ENCODE measurements around the gene SEC22A.

DNA sequence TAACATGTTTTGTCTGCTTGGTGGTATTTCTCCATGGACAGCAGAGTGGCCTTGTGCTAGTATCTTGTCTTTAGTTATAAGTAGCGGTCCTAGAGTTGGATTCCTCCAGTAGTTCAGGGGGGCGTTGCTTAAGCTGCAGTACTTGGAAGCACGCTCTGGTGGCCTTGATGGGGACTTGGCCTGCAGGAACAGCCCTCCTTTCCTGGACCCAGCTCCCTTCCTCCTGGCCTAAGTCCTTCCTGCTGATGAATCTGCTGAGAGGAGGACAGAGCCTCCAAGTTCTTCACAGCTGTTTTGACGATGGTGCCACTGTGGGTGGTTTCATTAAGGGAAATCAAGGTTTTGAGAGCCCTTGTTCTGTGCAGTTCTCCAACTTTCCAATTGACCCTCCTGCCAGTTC, 38.6 kb upstream of the SEC22A start:
- TF ChIP-seq, protein P1, sequence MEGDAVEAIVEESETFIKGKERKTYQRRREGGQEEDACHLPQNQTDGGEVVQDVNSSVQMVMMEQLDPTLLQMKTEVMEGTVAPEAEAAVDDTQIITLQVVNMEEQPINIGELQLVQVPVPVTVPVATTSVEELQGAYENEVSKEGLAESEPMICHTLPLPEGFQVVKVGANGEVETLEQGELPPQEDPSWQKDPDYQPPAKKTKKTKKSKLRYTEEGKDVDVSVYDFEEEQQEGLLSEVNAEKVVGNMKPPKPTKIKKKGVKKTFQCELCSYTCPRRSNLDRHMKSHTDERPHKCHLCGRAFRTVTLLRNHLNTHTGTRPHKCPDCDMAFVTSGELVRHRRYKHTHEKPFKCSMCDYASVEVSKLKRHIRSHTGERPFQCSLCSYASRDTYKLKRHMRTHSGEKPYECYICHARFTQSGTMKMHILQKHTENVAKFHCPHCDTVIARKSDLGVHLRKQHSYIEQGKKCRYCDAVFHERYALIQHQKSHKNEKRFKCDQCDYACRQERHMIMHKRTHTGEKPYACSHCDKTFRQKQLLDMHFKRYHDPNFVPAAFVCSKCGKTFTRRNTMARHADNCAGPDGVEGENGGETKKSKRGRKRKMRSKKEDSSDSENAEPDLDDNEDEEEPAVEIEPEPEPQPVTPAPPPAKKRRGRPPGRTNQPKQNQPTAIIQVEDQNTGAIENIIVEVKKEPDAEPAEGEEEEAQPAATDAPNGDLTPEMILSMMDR (conservative IDR thresholded peaks at IDR 0.05; ENCODE audit: low read length): no peak
- TF ChIP-seq EZH2phosphoT487 (IDR thresholded peaks at IDR 0.05; ENCODE audit: borderline replicate concordance): no peak
